ENCODE measurements around the gene FAM118B.

The FAM118B gene

GRCh38 chr11:126212089-126212660 lies 593 bp downstream of the FAM118B start:
- peaks cover 22% of the 10 kb centered on the region for H3K36me3 Mint-ChIP-seq (ENCODE audit: insufficient read depth)
- H3K9me3 Mint-ChIP-seq, result no peaks in the 10 kb centered on the region
- ATAC-seq (replicated peaks; ENCODE audit: extremely low read depth, poor library complexity, severe bottlenecking) (no peak), DNase-seq (ENCODE audit: low spot score in 2 of 2) (no peak)
- H3K27me3 Mint-ChIP-seq, result no peaks in the 10 kb centered on the region
- H3K27ac Mint-ChIP-seq (ENCODE audit: low read depth), result peak overlapping the region; percentile 94
- H3K4me3 Mint-ChIP-seq, result peak overlapping the region; percentile 93
- peaks cover 43% of the 10 kb centered on the region for H3K4me1 Mint-ChIP-seq

- no peaks in the 10 kb centered on the region for H3K27me3 Mint-ChIP-seq
- peaks cover 54% of the 10 kb centered on the region for H3K4me1 Mint-ChIP-seq
- no peak overlapping the region for H3K27ac Mint-ChIP-seq (ENCODE audit: low read depth)
- H3K9me3 Mint-ChIP-seq, result no peaks in the 10 kb centered on the region
- DNase-seq (ENCODE audit: low spot score in 2 of 2) (no peak), ATAC-seq (replicated peaks; ENCODE audit: extremely low read depth, poor library complexity, severe bottlenecking) (no peak)
- H3K4me3 Mint-ChIP-seq, result no peak overlapping the region
- peaks cover 11% of the 10 kb centered on the region for H3K36me3 Mint-ChIP-seq (ENCODE audit: insufficient read depth)
These were observed 2.9 kb downstream of the FAM118B start for GRCh38 chr11:126214441-126214840.

- H3K4me3 Mint-ChIP-seq, result no peak overlapping the region
- ATAC-seq (replicated peaks; ENCODE audit: extremely low read depth, poor library complexity, severe bottlenecking) (no peak), DNase-seq (ENCODE audit: low spot score in 2 of 2) (no peak)
- no peaks in the 10 kb centered on the region for H3K9me3 Mint-ChIP-seq
- no peaks in the 10 kb centered on the region for H3K27me3 Mint-ChIP-seq
- H3K27ac Mint-ChIP-seq (ENCODE audit: low read depth), result no peak overlapping the region
- peaks cover 54% of the 10 kb centered on the region for H3K4me1 Mint-ChIP-seq
- peaks cover 10% of the 10 kb centered on the region for H3K36me3 Mint-ChIP-seq (ENCODE audit: insufficient read depth)
These were observed 3.3 kb downstream of the FAM118B start for GRCh38 chr11:126214841-126215240.

GRCh38 chr11:126216526-126217305 lies 5.1 kb downstream of the FAM118B start:
- Mint-ChIP-seq H3K36me3 (ENCODE audit: insufficient read depth) (peaks cover 6% of the 10 kb centered on the region), H3K4me1 (peaks cover 43% of the 10 kb centered on the region), H3K4me3 (no peak overlapping the region), H3K27me3 (no peaks in the 10 kb centered on the region), H3K27ac (ENCODE audit: low read depth) (no peak overlapping the region), H3K9me3 (no peaks in the 10 kb centered on the region)
- DNase-seq (ENCODE audit: low spot score in 2 of 2) (no peak), ATAC-seq (replicated peaks; ENCODE audit: extremely low read depth, poor library complexity, severe bottlenecking) (no peak)

GRCh38 chr11:126217491-126217890 lies 5.9 kb downstream of the FAM118B start:
- no peak overlapping the region for H3K27ac Mint-ChIP-seq (ENCODE audit: low read depth)
- H3K36me3 Mint-ChIP-seq (ENCODE audit: insufficient read depth), result peaks cover 4% of the 10 kb centered on the region
- H3K4me3 Mint-ChIP-seq, result no peak overlapping the region
- no peaks in the 10 kb centered on the region for H3K27me3 Mint-ChIP-seq
- ATAC-seq (replicated peaks; ENCODE audit: extremely low read depth, poor library complexity, severe bottlenecking), result no peak
- DNase-seq (ENCODE audit: low spot score in 2 of 2), result no peak
- peaks cover 36% of the 10 kb centered on the region for H3K4me1 Mint-ChIP-seq
- no peaks in the 10 kb centered on the region for H3K9me3 Mint-ChIP-seq

GRCh38 chr11:126219547-126219946 lies 8.0 kb downstream of the FAM118B start:
- peaks cover 27% of the 10 kb centered on the region for H3K4me1 Mint-ChIP-seq
- no peak for DNase-seq (ENCODE audit: low spot score in 2 of 2)
- no peaks in the 10 kb centered on the region for H3K9me3 Mint-ChIP-seq
- no peaks in the 10 kb centered on the region for H3K27me3 Mint-ChIP-seq
- peaks cover 4% of the 10 kb centered on the region for H3K36me3 Mint-ChIP-seq (ENCODE audit: insufficient read depth)
- peak overlapping the region; percentile 41 for H3K27ac Mint-ChIP-seq (ENCODE audit: low read depth)
- no peak for ATAC-seq (replicated peaks; ENCODE audit: extremely low read depth, poor library complexity, severe bottlenecking)
- no peak overlapping the region for H3K4me3 Mint-ChIP-seq

GRCh38 chr11:126224647-126225294 lies 13.2 kb downstream of the FAM118B start:
- H3K9me3 Mint-ChIP-seq, result no peaks in the 10 kb centered on the region
- no peaks in the 10 kb centered on the region for H3K27me3 Mint-ChIP-seq
- peaks cover 11% of the 10 kb centered on the region for H3K4me1 Mint-ChIP-seq
- H3K36me3 Mint-ChIP-seq (ENCODE audit: insufficient read depth), result peaks cover 4% of the 10 kb centered on the region
- H3K27ac Mint-ChIP-seq (ENCODE audit: low read depth), result no peak overlapping the region
- ATAC-seq (replicated peaks; ENCODE audit: extremely low read depth, poor library complexity, severe bottlenecking) (no peak), DNase-seq (ENCODE audit: low spot score in 2 of 2) (no peak)
- no peak overlapping the region for H3K4me3 Mint-ChIP-seq

- Mint-ChIP-seq H3K36me3 (ENCODE audit: insufficient read depth) (peaks cover 3% of the 10 kb centered on the region), H3K27me3 (no peaks in the 10 kb centered on the region), H3K27ac (ENCODE audit: low read depth) (no peak overlapping the region), H3K4me3 (no peak overlapping the region), H3K9me3 (no peaks in the 10 kb centered on the region), H3K4me1 (peaks cover 8% of the 10 kb centered on the region)
- no peak for ATAC-seq (replicated peaks; ENCODE audit: extremely low read depth, poor library complexity, severe bottlenecking)
- no peak for DNase-seq (ENCODE audit: low spot score in 2 of 2)
These were observed 13.7 kb downstream of the FAM118B start for GRCh38 chr11:126225295-126225665.

- Mint-ChIP-seq H3K27me3 (no peaks in the 10 kb centered on the region), H3K36me3 (ENCODE audit: insufficient read depth) (peaks cover 4% of the 10 kb centered on the region), H3K4me1 (peaks cover 6% of the 10 kb centered on the region), H3K4me3 (no peak overlapping the region), H3K27ac (ENCODE audit: low read depth) (no peak overlapping the region), H3K9me3 (no peaks in the 10 kb centered on the region)
- ATAC-seq (replicated peaks; ENCODE audit: extremely low read depth, poor library complexity, severe bottlenecking) (no peak), DNase-seq (ENCODE audit: low spot score in 2 of 2) (no peak)
These were observed 14.9 kb downstream of the FAM118B start for GRCh38 chr11:126226334-126227084.

- ATAC-seq (replicated peaks; ENCODE audit: extremely low read depth, poor library complexity, severe bottlenecking) (no peak), DNase-seq (ENCODE audit: low spot score in 2 of 2) (no peak)
- Mint-ChIP-seq H3K27ac (ENCODE audit: low read depth) (no peak overlapping the region), H3K27me3 (no peaks in the 10 kb centered on the region), H3K4me3 (no peak overlapping the region), H3K4me1 (no peaks in the 10 kb centered on the region), H3K9me3 (no peaks in the 10 kb centered on the region), H3K36me3 (ENCODE audit: insufficient read depth) (peaks cover 4% of the 10 kb centered on the region)
These were observed 18.4 kb downstream of the FAM118B start for GRCh38 chr11:126229858-126230540.

- Mint-ChIP-seq H3K4me1 (no peaks in the 10 kb centered on the region), H3K36me3 (ENCODE audit: insufficient read depth) (peaks cover 11% of the 10 kb centered on the region), H3K9me3 (no peaks in the 10 kb centered on the region), H3K4me3 (no peak overlapping the region), H3K27me3 (no peaks in the 10 kb centered on the region), H3K27ac (ENCODE audit: low read depth) (no peak overlapping the region)
- ATAC-seq (replicated peaks; ENCODE audit: extremely low read depth, poor library complexity, severe bottlenecking) (no peak), DNase-seq (ENCODE audit: low spot score in 2 of 2) (no peak)
These were observed 20.3 kb downstream of the FAM118B start for GRCh38 chr11:126231725-126232459.

- no peak for DNase-seq (ENCODE audit: low spot score in 2 of 2)
- Mint-ChIP-seq H3K4me1 (no peaks in the 10 kb centered on the region), H3K36me3 (ENCODE audit: insufficient read depth) (peaks cover 11% of the 10 kb centered on the region), H3K4me3 (no peak overlapping the region), H3K27me3 (no peaks in the 10 kb centered on the region), H3K27ac (ENCODE audit: low read depth) (no peak overlapping the region), H3K9me3 (no peaks in the 10 kb centered on the region)
- ATAC-seq (replicated peaks; ENCODE audit: extremely low read depth, poor library complexity, severe bottlenecking), result no peak
These were observed 21.1 kb downstream of the FAM118B start for GRCh38 chr11:126232683-126233082.

All from central memory CD8-positive, alpha-beta T cell (primary cell).